Measurements from ENCODE around the gene ASB12. TPM values are rescaled to one million over a fixed set of nuclear protein-coding genes. Genes with fewer than 3 reads are reported as not detected.

The ASB12 gene
- total RNA-seq, 1 experiment from 2014 or later: 0.35 TPM

DNA sequence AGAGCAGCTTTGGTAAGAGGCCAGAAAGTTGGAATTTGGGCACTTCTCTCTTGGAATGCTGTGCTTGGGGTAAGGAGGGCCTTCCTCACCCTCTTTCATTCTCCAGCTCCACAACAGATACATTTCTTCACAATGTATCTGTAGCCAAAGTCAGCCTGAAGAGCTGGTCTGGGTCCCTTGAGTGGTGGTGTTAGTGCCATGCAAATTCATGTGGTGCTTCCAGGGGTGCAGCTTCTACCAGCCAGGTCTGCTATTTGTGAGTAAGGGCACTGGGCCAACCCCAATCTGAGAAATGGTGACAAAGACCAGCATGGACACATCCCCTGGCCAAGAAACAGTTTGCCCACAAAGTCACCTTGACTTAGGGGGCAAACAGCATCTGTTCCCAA, 42.7 kb downstream of the ASB12 start:
- no peak for DNase-seq (ENCODE audit: low read depth)

GRCh38 chrX:64186974-64187761, 43.2 kb downstream of the ASB12 start:
- no peak for DNase-seq (ENCODE audit: low read depth)

DNA sequence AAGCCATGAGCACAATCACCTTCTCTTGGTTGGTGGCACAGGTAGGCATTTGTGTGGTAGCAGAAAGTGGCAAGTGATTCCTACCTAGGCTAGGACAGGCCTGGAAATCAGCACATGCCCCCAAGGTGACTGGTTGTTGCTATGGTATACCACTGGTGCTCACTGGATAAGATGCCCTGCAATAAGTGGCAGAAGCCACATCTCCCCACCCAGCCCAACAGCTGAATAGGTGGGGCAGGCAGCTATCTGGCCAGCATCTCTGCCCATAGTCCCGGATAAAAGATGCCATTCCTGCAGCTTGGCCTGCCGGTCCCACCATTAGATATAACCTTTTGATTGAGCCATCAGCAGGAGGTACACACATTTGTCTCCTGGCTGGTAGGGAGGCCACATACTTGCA, 46.0 kb downstream of the ASB12 start:
- no peak for DNase-seq (ENCODE audit: low read depth)

GRCh38 chrX:64182208-64182607, 48.2 kb downstream of the ASB12 start:
- DNase-seq (ENCODE audit: low read depth): no peak

DNA sequence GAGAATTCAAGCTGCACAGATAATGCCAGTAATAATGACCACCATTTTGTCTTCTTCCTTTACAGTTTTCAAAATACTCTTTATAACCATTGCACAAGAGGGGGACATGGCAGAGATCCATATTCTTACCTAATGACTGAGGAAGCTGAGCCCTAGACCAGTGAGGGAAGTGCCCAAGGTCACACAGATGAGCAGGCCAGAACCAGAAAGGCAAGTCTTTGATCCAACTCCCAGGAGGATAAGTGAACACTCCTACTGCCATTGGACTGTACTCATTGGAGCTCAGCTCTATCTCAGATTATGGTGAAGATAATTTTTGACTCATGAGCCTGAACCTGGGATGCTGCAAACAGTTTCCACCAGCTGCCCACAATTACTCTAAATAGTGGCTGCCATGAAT, 53.5 kb downstream of the ASB12 start:
- DNase-seq (ENCODE audit: low read depth): no peak

Small RNA genes within 50 kb of the gene (small RNA-seq; reads per million reads assigned to genes)
- not detected for gene RN7SL799P

Other genes with a start within 250 kb of the ASB12 start
- 2.4 and 4.0 TPM in 2 replicates for gene AMER1, start 24.9 kb downstream of the ASB12 start, total RNA-seq (2014; rRNA removed; shearing (Covaris generic))
- 0.57 and 1.2 TPM in 2 replicates for gene MTMR8, start 164.8 kb upstream of the ASB12 start, total RNA-seq (2014; rRNA removed; shearing (Covaris generic))

Data from HT1080 (cell line).